Kidney (tissue), 14 donors: Measurements from ENCODE around the gene IQCK. TPM values are rescaled to one million over a fixed set of nuclear protein-coding genes. Genes with fewer than 3 reads are reported as not detected.

Experiments used
- DNase-seq, 5 donors: peaks; one replicate each; pipeline ENCODE4 v3.0.0-alpha.2; 2013 to 2020
- FAIRE-seq: peaks from 2 replicates; lab custom pipeline; 2012; peaks lifted over from hg19 to GRCh38; lab: Jason Lieb, UNC
- H3K27ac ChIP-seq, 2 donors: one replicate each; pipeline ENCODE4 v1.7.0; 2013; ENCODE audit warnings: low read depth in 2 of 2, low read length in 2 of 2, inconsistent platforms in 1 of 2
- H3K27me3 ChIP-seq: one replicate; pipeline ENCODE4 v1.7.1; 2013; ENCODE audit warnings: low read length, inconsistent platforms; ENCODE audit not compliant: control insufficient read depth, insufficient read depth
- H3K36me3 ChIP-seq, 3 donors: one replicate each; pipeline versions ENCODE4 v1.7.0 to v1.7.1; 2013; ENCODE audit warnings: low read length in 3 of 3, control low read depth in 1 of 3, inconsistent platforms in 1 of 3; ENCODE audit not compliant: insufficient read depth in 3 of 3, control insufficient read depth in 2 of 3
- H3K4me1 ChIP-seq, 3 donors: one replicate each; pipeline versions ENCODE4 v1.7.0 to v1.7.1; 2013; ENCODE audit warnings: low read length in 3 of 3, inconsistent platforms in 1 of 3, low read depth in 1 of 3; ENCODE audit not compliant: control insufficient read depth in 2 of 3, insufficient read depth in 2 of 3
- H3K4me3 ChIP-seq, 3 donors: one replicate each; pipeline versions ENCODE4 v1.7.0 to v1.8.1; 2013; ENCODE audit warnings: low read length in 3 of 3, control low read depth in 1 of 3, inconsistent platforms in 1 of 3
- H3K9ac ChIP-seq, 3 donors: one replicate each; pipeline versions ENCODE4 v1.7.0 to v1.7.1; 2013; ENCODE audit warnings: low read length in 3 of 3, control low read depth in 1 of 3, inconsistent platforms in 1 of 3
- H3K9me3 ChIP-seq, 3 donors: one replicate each; pipeline versions ENCODE4 v1.7.0 to v1.7.1; 2013; ENCODE audit warnings: low read length in 3 of 3, control low read depth in 1 of 3, inconsistent platforms in 1 of 3; ENCODE audit not compliant: control insufficient read depth in 2 of 3, insufficient read depth in 1 of 3
- intact Hi-C: fragments of 100-400 bp; cut with DNase I; formaldehyde crosslinking; loops from one replicate; pipeline ENCODE4 v1.11.1; 2022
- polyA plus RNA-seq: library from polyadenylated mRNA; stranded (reverse); fragments of 350-450 nt; fragmentation: Illumina TruSeq; extraction: RNeasy Lipid Tissue Mini Kit (QIAGEN cat#74804); gene quantifications from one replicate; pipeline ENCODE4 v1.2.3, GENCODE V29; 2014; ENCODE audit warnings: low read depth, low replicate concordance; ENCODE audit not compliant: insufficient read depth
- total RNA-seq: library from RNA; stranded (reverse); fragmentation: NEBNext Ultra II Directional; extraction: Animal tissue kit (Norgen Biotek cat#: 25700); gene quantifications from one replicate; pipeline ENCODE4 v1.2.1, GENCODE V29; 2021
- TF ChIP-seq, protein P1 (sequence below): IDR thresholded peaks from 3 replicates; pipeline ENCODE4 v1.5.1; 2012; ENCODE audit warnings: mild to moderate bottlenecking, moderate library complexity, borderline replicate concordance; ENCODE audit not compliant: insufficient read depth; ENCODE audit errors: extremely low read depth
- donor health status: control.
- donor health status: control.
- donor health status: control.
- donor health status: control.
- donor health status: control.
- donor health status: DM: yes; HTN: yes; CAD: no.
- donor health status: Normal renal cell carcinoma (clear cell type).

The IQCK gene
- total and polyA plus RNA-seq, 2 donors from 2014 or later: 35.4 to 38.1 TPM

DNA sequence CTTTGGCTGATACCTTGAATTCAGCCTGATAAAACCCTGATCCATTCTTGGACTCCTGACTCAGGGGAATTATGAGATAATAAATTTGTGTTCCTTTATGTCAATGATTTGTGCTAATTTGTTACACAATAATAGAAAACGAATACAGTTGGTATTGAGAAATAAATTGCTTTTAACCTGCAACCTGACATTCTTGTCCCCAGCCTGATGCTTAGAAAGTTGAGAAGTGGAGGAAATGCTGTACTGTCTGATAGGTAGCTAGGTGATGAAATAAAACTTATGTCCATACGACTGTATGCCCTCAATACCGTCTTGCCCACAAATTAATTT lies 10.5 kb downstream of the IQCK start:
- no peaks in the 10 kb centered on the region for H3K27me3 ChIP-seq
- peaks cover 0 to under 1% (median 0%) of the 10 kb centered on the region in 3 donors for H3K36me3 ChIP-seq
- H3K27ac ChIP-seq: no peak overlapping the region
- FAIRE-seq (no peak), DNase-seq (no peak)
- H3K9ac ChIP-seq: no peak overlapping the region
- intact Hi-C loops: no loop called here
- no peaks in the 10 kb centered on the region for H3K4me1 ChIP-seq
- H3K4me3 ChIP-seq: no peak overlapping the region
- H3K9me3 ChIP-seq: no peaks in the 10 kb centered on the region
- TF ChIP-seq, protein P1, sequence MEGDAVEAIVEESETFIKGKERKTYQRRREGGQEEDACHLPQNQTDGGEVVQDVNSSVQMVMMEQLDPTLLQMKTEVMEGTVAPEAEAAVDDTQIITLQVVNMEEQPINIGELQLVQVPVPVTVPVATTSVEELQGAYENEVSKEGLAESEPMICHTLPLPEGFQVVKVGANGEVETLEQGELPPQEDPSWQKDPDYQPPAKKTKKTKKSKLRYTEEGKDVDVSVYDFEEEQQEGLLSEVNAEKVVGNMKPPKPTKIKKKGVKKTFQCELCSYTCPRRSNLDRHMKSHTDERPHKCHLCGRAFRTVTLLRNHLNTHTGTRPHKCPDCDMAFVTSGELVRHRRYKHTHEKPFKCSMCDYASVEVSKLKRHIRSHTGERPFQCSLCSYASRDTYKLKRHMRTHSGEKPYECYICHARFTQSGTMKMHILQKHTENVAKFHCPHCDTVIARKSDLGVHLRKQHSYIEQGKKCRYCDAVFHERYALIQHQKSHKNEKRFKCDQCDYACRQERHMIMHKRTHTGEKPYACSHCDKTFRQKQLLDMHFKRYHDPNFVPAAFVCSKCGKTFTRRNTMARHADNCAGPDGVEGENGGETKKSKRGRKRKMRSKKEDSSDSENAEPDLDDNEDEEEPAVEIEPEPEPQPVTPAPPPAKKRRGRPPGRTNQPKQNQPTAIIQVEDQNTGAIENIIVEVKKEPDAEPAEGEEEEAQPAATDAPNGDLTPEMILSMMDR: no peak

- H3K4me3 ChIP-seq: no peak overlapping the region
- no peak overlapping the region for H3K9ac ChIP-seq
- DNase-seq (no peak), FAIRE-seq (no peak)
- TF ChIP-seq, protein P1: no peak
- no peaks in the 10 kb centered on the region for H3K9me3 ChIP-seq
- intact Hi-C loops: no loop called here
- no peaks in the 10 kb centered on the region for H3K27me3 ChIP-seq
- H3K27ac ChIP-seq: no peak overlapping the region
- peaks cover 0 to 9% (median 2%) of the 10 kb centered on the region in 3 donors for H3K36me3 ChIP-seq
- H3K4me1 ChIP-seq: peaks cover 0 to 2% (median 0%) of the 10 kb centered on the region in 3 donors
Measured at GRCh38 chr16:19733551-19733950, 15.5 kb downstream of the IQCK start.

GRCh38 chr16:19735074-19735867 lies 17.2 kb downstream of the IQCK start:
- H3K27me3 ChIP-seq: no peaks in the 10 kb centered on the region
- TF ChIP-seq, protein P1: no peak
- peak overlapping the region; percentile 65 for H3K27ac ChIP-seq
- peaks cover 0 to 2% (median 0%) of the 10 kb centered on the region in 3 donors for H3K4me1 ChIP-seq
- H3K36me3 ChIP-seq: peaks cover 0 to 9% (median 4%) of the 10 kb centered on the region in 3 donors
- H3K9ac ChIP-seq: no peak overlapping the region
- FAIRE-seq: no peak
- intact Hi-C loops: no loop called here
- no peaks in the 10 kb centered on the region for H3K9me3 ChIP-seq
- H3K4me3 ChIP-seq: no peak overlapping the region
- DNase-seq: no peak
